ENCODE measurements around the gene FNBP1.

FNBP1 gene

DNA sequence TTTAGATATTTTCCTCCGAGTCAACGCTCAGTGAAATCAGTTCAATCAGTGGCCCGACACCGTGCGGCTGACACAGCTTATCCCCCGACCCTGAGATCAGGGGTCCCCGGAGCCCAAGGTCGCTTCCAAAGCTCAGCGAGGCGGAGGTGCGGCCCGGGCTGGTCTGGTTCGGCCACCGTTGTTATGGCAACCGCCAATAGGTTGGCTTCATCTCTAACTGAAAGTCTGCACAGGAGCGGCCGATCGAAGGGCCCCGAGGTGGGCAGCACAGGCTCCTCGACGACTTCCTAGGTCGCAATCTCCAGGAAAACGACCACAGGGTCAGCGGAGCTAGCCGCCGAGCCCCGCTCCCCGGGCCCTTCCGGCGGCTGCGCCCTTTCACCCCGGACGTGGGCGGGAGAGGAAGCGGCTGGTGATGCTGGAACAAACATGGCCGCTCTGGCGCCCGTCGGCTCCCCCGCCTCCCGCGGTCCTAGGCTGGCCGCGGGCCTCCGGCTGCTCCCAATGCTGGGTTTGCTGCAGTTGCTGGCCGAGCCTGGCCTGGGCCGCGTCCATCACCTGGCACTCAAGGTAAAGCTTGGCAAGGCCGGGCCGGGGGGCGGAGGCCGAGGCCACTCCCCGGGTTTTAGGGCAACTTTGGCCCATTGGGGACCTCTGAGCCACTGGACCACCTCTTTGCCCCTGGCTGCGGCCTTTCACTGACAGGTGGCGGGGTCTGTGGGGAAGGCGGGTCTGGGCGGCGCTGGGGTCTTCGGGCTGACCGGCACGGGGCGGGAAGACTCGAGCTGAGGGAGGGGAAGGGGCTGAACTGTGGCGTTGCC lies 10.7 kb upstream of the FNBP1 start, which contains the start of gene GPR107:
Gene GPR107, plus strand, starts transcription at position 403 of the 821 bp plus-strand sequence. Its CDS starts 27 bp downstream, at position 430.
- peak within 1 kb of the TSS; percentile 95 for H3K4me3 Mint-ChIP-seq
- no peaks in the 10 kb centered on the region for H3K36me3 Mint-ChIP-seq
- H3K27me3 Mint-ChIP-seq, result no peaks in the 10 kb centered on the region
- H3K4me1 Mint-ChIP-seq, result peaks cover 40% of the 10 kb centered on the region
- H3K27ac Mint-ChIP-seq, result peak within 1 kb of the TSS; percentile 95
- H3K9me3 Mint-ChIP-seq, result no peaks in the 10 kb centered on the region

DNA sequence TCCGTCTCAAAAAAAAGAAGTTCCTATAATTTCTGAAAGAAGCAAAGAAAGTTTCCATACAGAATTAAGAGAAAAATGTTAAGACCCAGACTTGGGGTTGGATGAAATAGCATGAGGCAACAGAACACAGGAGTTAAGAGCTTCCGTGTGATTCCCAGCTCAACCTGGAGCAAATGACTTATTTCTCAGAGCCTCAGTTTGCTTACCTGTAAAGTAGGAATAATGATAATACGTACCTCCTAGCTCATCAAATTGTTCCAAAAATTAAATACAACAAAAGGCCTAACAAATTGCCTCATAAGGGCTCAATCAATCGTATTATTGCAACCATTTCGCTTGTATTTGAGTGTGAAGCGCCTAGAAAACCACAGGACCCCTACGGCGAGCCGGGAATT lies 10.1 kb upstream of the FNBP1 start:
- peaks cover 36% of the 10 kb centered on the region for H3K4me1 Mint-ChIP-seq
- no peaks in the 10 kb centered on the region for H3K27me3 Mint-ChIP-seq
- H3K4me3 Mint-ChIP-seq, result peak overlapping the region; percentile 95
- H3K9me3 Mint-ChIP-seq, result no peaks in the 10 kb centered on the region
- H3K27ac Mint-ChIP-seq, result peak overlapping the region; percentile 85
- no peaks in the 10 kb centered on the region for H3K36me3 Mint-ChIP-seq

DNA sequence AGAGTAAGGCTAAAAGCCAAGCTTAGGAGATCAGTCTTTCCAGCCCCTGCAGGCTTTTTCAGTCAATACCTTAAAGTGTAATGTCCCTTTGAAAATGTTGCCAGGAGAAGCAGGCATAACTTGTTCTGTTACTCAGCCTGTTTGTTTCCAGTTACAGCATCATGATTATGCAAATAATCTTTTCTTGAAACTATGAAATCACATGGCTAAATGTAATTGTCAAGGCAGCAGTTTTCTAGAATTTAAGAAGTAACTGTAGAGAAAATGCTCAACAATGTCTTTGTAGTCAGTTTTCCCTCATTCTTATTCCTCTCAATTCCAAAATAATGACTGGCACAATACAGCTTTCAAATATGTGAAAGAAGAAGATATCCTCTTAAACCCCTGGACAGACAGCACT lies 8.9 kb upstream of the FNBP1 start:
- Mint-ChIP-seq H3K27ac (peak overlapping the region; percentile 56), H3K9me3 (no peaks in the 10 kb centered on the region), H3K4me3 (peak overlapping the region; percentile 70), H3K36me3 (no peaks in the 10 kb centered on the region), H3K27me3 (no peaks in the 10 kb centered on the region), H3K4me1 (peaks cover 33% of the 10 kb centered on the region)

DNA sequence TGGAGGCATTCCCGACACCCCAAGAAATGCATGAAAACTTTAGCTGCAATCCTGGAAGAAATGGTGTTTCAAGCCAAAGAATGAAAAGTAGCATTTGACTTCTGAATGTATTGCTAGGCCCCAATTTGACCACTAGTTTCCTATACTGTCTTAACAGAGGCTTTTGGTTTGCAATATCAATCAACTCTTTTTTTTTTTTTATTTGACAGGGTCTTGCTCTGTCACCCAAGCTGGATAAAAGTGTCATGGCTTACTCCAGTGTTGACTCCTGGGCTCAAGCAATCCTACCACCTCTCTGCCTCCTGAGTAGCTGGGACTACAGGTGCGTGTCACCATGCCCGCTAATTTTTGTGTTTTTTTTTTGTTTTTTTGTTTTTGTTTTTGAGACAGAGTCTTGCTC lies 7.5 kb upstream of the FNBP1 start:
- Mint-ChIP-seq H3K9me3 (no peaks in the 10 kb centered on the region), H3K27me3 (no peaks in the 10 kb centered on the region), H3K4me1 (peaks cover 42% of the 10 kb centered on the region), H3K27ac (no peak overlapping the region), H3K36me3 (no peaks in the 10 kb centered on the region), H3K4me3 (peak overlapping the region; percentile 33)

DNA sequence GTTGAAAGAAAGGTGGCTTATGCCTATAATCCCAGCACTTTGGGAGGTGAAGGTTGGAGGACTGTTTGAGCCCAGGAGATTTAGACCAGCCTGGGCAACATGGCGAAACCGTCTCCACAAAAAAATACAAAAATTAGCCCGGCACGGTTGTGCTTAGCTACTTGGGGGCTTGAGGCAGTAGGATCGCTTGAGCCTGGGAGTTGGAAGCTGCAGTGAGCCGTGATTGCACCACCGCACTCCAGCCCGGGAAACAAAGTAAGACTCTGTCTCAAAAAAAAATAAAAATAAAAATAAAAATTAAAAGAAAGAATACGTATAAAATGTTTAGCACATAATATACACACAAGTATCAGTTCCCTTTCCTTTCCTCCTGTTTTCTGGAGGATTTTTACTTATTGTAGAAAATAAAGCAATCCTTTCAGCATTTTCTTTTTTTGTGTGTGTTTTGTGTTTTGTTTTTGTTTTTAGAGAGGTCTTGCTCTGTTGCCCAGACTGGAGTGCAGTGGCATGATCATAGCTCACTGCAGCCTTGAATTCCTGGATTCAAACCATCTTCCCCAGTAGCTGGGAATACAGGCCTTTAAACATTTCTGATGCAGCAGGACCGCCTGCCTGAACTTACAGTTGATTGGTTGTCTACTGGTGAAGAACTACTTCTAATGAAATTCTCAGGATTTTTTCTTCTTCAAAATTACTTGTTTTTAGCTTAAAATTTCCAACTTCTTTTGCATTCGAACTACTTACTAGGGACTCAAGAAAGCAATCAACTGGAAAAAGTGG lies 6.6 kb upstream of the FNBP1 start:
- Mint-ChIP-seq H3K4me1 (peaks cover 44% of the 10 kb centered on the region), H3K27ac (no peak overlapping the region), H3K4me3 (no peak overlapping the region), H3K36me3 (no peaks in the 10 kb centered on the region), H3K9me3 (no peaks in the 10 kb centered on the region), H3K27me3 (no peaks in the 10 kb centered on the region)

DNA sequence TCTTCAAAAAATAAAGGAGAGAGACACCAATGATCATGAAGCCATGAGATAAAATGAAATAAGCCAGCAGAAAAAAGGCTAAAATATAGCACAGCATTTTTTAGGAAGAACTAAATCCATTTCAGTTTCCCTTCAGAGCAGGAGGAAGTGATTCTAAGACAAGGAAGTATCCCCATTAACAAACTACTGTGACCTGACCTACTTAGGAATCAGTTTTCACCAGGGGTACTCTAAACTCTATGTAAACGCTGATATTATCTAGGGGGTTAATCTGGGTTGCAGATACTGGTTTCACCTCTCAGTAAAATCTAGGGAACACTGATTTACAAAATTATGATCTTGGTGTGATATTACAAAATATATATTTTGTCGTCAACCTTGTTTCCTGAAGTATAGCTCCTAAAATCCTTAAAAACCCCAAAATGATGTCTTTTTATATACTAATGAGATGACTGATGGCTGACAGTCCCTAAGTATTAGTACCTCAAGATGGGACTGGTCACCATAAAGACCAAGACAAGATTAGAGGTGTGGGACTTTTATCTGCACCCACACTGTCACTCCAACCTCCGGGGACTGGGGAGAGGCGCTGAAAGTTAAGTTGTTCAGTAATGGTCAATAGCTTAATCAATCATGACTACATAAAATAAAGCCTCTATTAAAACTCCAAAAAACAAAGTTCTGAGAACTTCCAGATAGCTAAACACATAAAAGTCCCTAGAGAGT lies 2.9 kb upstream of the FNBP1 start:
- Mint-ChIP-seq H3K36me3 (no peaks in the 10 kb centered on the region), H3K4me1 (peaks cover 45% of the 10 kb centered on the region), H3K4me3 (no peak overlapping the region), H3K27me3 (no peaks in the 10 kb centered on the region), H3K27ac (peak overlapping the region; percentile 79), H3K9me3 (no peaks in the 10 kb centered on the region)

DNA sequence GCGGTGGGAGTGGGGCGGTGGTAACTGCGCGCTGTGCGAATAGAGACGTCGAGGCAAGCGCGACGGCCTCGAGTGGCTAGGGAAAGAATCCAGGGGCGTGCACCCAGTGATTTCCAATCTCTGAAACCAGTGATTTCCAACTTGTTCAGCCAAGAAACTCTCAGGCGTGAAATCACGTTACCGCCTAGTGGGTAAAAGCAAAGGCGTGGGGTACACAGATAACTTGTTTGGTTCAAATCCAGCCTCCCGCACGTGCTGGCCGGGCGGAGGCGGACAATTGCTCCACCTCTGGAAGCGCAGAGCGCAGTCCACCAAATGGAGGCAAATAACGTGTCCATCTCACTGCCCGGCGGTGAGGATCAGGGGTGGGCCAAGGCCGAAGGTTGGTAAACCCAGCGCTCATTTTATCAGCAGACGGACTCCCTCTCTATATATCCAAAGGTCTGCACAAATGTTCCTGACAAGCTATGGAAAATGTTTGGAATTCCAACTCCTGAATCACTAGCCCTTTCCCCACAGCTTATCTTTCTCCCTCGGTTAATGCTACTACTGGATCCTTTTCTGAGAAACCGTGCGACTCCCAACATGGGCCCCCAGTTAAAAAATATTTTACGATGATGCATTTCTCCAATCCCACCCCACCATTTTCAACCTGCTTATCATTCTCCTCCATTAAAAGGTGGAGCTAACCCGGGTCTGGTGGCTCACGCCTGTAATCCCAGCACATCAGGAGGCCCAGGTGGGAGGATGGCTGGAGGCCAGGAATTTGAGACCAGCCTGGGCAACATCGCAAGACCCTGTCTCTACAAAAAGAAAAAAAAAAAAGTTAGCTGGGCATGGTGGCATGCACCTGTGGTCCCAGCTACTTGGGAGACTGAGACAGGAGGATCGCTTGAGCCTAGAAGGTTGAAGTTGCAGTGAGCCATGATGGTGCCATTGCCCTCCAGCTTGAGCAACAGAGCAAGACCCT lies 950 bp upstream of the FNBP1 start:
- Mint-ChIP-seq H3K36me3 (peaks cover 2% of the 10 kb centered on the region), H3K27me3 (no peaks in the 10 kb centered on the region), H3K4me1 (peaks cover 51% of the 10 kb centered on the region), H3K27ac (peak overlapping the region; percentile 95), H3K4me3 (peak overlapping the region; percentile 88), H3K9me3 (no peaks in the 10 kb centered on the region)

DNA sequence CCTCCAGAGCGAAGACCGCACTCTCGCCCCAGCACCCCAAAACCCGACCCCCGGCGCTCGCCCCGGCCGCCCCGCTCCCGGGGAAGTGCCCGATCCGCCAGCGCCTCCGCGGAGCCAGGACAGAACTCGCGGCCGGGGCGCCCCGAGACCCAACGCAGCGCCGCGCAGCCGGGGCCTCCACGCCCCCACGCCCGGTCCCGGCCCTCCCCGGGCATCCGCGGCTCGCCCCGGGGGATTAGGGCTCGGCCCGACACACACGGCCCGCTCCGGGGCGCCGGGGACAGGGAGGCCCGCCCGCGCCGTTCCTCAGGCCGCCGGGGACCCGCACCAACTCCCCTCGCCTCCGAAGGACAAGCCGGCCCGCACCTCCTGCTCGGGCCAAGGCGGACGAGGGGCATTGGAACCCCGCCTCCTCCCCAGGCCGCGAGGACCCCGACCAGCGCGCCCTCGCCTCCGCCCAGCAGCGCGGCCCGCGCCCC lies 544 bp downstream of the FNBP1 start:
- Mint-ChIP-seq H3K9me3 (no peaks in the 10 kb centered on the region), H3K27me3 (no peaks in the 10 kb centered on the region), H3K4me3 (peak overlapping the region; percentile 95), H3K36me3 (peaks cover 2% of the 10 kb centered on the region), H3K27ac (peak overlapping the region; percentile 92), H3K4me1 (peaks cover 62% of the 10 kb centered on the region)

DNA sequence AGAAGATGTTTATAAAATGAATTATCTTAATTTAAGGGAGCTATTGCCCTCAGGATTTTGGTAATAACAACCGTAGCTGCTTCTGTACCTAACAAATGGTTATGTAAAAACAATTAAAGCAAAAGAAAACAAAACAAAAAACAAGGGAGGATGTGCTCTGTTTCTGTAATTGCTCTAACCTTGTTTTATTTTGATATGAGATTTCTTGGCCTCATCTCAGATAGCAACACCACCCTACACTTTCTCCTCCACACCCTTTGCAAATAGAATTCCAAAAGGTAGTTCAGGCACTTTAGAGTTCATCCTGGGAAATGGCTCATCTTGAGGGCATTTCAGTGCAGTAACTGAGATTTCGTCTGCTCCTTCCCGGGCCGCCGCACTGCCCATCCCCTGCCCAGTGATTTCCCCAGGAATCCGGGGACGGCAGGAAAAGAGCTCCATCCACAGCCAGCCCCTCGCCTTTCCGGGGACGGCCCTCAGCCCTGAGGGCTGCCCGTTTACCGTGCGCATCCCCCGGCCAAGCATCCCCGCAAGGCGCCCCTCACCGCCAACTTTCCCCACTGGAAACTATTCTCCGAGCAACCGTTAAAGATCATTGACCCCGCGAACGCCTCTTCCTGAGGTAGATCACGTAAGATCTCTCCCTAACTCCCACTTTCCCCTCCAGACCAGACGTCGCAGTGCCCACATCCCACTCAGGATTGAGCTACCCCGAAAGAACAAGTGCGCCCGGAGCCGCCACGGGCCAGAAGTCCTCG lies 1.2 kb downstream of the FNBP1 start:
- peak overlapping the region; percentile 92 for H3K27ac Mint-ChIP-seq
- no peaks in the 10 kb centered on the region for H3K27me3 Mint-ChIP-seq
- peaks cover 2% of the 10 kb centered on the region for H3K36me3 Mint-ChIP-seq
- H3K4me1 Mint-ChIP-seq, result peaks cover 67% of the 10 kb centered on the region
- H3K4me3 Mint-ChIP-seq, result peak overlapping the region; percentile 95
- no peaks in the 10 kb centered on the region for H3K9me3 Mint-ChIP-seq

DNA sequence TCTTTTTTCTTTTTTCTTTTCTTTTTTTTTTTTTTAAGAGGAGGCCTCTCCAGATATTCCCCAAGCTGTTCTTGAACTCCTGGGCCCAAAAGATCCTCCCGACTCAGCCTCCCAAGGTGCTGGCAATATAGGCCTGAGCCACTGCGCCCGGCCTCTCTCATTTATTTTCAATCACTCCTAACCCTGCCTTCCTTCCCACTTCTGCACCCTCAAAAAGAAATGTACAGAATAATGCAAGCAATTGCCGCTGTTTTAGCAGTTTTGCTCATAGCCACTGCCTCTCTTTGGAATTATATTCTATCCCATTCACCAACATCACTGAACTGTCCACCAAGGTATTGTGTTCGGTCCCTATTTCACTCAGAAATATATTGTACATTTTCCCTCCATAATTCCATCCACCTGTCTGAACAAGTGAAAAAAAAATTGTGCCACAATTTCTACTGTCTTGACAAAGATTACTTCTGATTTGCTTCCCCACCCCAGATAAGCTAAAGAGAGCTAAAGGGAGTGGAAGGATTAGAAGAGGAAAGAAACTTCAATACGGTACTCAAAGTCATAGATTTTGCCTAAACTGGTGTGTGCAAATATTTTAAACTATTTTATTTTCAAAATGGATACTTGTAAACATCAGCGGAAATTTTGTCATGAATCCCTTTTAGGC lies 1.9 kb downstream of the FNBP1 start:
- Mint-ChIP-seq H3K36me3 (peaks cover 5% of the 10 kb centered on the region), H3K4me1 (peaks cover 71% of the 10 kb centered on the region), H3K9me3 (no peaks in the 10 kb centered on the region), H3K4me3 (peak overlapping the region; percentile 95), H3K27ac (peak overlapping the region; percentile 92), H3K27me3 (no peaks in the 10 kb centered on the region)

DNA sequence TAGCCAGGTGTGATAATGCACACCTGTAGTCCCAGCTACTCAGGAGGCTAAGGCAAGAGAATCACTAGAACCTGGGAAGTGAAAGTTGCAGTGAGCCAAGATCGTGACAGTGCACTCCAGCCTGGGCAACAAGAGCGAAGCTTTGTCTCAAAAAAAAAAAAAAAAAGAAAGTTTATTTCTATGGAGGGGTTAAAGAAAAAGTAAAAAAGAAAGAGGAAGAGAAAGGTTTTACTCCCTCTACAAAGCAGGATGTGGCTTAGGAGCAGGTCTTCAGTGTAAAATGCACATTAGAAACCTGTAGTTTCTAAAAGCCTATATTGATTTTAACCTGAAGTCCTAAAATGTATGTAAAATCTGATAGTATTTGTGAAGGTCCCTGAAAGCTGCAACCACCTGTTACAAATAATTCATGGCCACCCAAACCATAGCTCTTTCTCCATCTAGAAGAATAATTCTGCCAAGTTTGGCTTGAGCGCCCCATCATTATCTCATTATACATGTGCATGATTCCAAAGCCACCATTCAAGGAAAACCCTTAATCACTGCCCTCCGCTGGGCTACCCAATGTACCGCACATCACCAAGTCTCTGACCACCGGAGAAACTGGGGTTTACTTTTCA lies 3.4 kb downstream of the FNBP1 start:
- Mint-ChIP-seq H3K4me3 (peak overlapping the region; percentile 95), H3K4me1 (peaks cover 72% of the 10 kb centered on the region), H3K9me3 (no peaks in the 10 kb centered on the region), H3K27me3 (no peaks in the 10 kb centered on the region), H3K36me3 (peaks cover 6% of the 10 kb centered on the region), H3K27ac (peak overlapping the region; percentile 93)

DNA sequence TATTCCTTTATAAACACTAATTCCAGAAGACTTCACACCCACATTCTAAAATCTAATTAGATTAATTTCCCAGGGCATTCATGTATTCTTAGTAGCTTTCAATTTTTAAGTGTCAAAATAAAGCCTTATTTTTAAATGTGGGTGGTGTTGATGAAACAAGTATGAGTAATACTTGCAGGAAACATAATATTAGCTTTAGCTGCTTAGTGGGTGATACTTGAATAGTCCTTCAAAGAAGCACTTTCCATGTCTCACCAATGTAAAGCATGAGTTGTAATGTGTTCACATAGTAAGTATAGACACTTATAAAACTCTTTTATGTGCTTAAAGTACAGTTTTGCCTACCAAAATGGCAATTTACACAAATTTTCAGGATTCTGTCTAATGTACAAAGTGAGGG lies 6.9 kb downstream of the FNBP1 start:
- peaks cover 84% of the 10 kb centered on the region for H3K4me1 Mint-ChIP-seq
- H3K27me3 Mint-ChIP-seq, result no peaks in the 10 kb centered on the region
- no peaks in the 10 kb centered on the region for H3K9me3 Mint-ChIP-seq
- H3K4me3 Mint-ChIP-seq, result peak overlapping the region; percentile 84
- H3K36me3 Mint-ChIP-seq, result peaks cover 13% of the 10 kb centered on the region
- H3K27ac Mint-ChIP-seq, result peak overlapping the region; percentile 98

DNA sequence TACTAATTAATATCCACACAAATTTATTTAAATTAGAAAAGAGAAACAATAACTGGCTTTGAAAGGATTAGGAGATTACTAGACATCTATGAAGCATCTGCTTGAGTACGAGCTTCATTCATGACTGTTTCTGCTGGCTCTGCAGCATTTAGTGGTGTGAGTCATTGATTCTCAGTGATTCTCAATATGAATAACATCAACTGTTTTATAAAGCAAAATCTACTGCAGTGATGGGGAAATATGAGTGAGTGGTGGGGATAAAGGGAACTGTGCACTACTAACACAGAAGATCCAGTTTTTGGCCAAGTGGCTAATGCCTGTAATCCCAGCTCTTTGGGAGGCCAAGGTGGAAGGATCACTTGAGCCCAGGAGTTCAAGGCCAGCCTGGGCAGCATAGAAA lies 8.4 kb downstream of the FNBP1 start:
- peak overlapping the region; percentile 57 for H3K4me3 Mint-ChIP-seq
- H3K4me1 Mint-ChIP-seq, result peaks cover 88% of the 10 kb centered on the region
- no peaks in the 10 kb centered on the region for H3K9me3 Mint-ChIP-seq
- H3K27me3 Mint-ChIP-seq, result no peaks in the 10 kb centered on the region
- H3K36me3 Mint-ChIP-seq, result peaks cover 11% of the 10 kb centered on the region
- peak overlapping the region; percentile 98 for H3K27ac Mint-ChIP-seq
